Endothelial cell of hepatic sinusoid (primary cell): ENCODE measurements around the gene ST7.

ENCODE experiments used
- in situ Hi-C: cut with HindIII; loops from 2 replicates; pipeline ENCODE4 v1.10.0; 2017; ENCODE audit warnings: low sequenced_read_pairs

ST7 gene

GRCh38 chr7:117178600-117178999, 225.3 kb downstream of the ST7 start:
- in situ Hi-C loops: no loop called here

- in situ Hi-C loops: no loop called here
These were observed 226.4 kb downstream of the ST7 start for GRCh38 chr7:117179701-117180100.

GRCh38 chr7:117183729-117184128, 230.4 kb downstream of the ST7 start:
- in situ Hi-C loops: no loop called here

- in situ Hi-C loops: no loop called here
These were observed 231.1 kb downstream of the ST7 start for GRCh38 chr7:117184367-117184766.

- in situ Hi-C loops: no loop called here
These were observed 231.8 kb downstream of the ST7 start for GRCh38 chr7:117185124-117185523.

- in situ Hi-C loops: no loop called here
These were observed 233.1 kb downstream of the ST7 start for GRCh38 chr7:117186218-117187010.

GRCh38 chr7:117188376-117188775, 235.1 kb downstream of the ST7 start:
- in situ Hi-C loops: no loop called here

GRCh38 chr7:117188949-117189592, 235.8 kb downstream of the ST7 start:
- in situ Hi-C loops: no loop called here

- in situ Hi-C loops: no loop called here
These were observed 236.8 kb downstream of the ST7 start for GRCh38 chr7:117190104-117190503.

GRCh38 chr7:117190746-117191435, 237.6 kb downstream of the ST7 start:
- in situ Hi-C loops: no loop called here

GRCh38 chr7:117192108-117192507, 238.8 kb downstream of the ST7 start:
- in situ Hi-C loops: no loop called here

GRCh38 chr7:117193564-117193963, 240.3 kb downstream of the ST7 start:
- in situ Hi-C loops: no loop called here

GRCh38 chr7:117194445-117194844, 241.1 kb downstream of the ST7 start:
- in situ Hi-C loops: no loop called here

GRCh38 chr7:117195361-117196029, 242.2 kb downstream of the ST7 start:
- in situ Hi-C loops: no loop called here

- in situ Hi-C loops: no loop called here
These were observed 246.8 kb downstream of the ST7 start for GRCh38 chr7:117200132-117200531.

GRCh38 chr7:117200786-117201458, 247.6 kb downstream of the ST7 start:
- in situ Hi-C loops: no loop called here

GRCh38 chr7:117202511-117202910, 249.2 kb downstream of the ST7 start:
- in situ Hi-C loops: no loop called here

- in situ Hi-C loops: no loop called here
These were observed 249.9 kb downstream of the ST7 start for GRCh38 chr7:117203205-117203604.

GRCh38 chr7:117205873-117206272, 252.6 kb downstream of the ST7 start:
- in situ Hi-C loops: no loop called here

- in situ Hi-C loops: no loop called here
These were observed 255.0 kb downstream of the ST7 start for GRCh38 chr7:117208257-117208656.

- in situ Hi-C loops: no loop called here
These were observed 257.1 kb downstream of the ST7 start for GRCh38 chr7:117210397-117210796.
